Measurements from ENCODE around the gene TIMM8A.
"Not testable (repeated sequence)": the region's sequence is repeated elsewhere in the genome, so short reads cannot be mapped to it uniquely, and the experiment has no call there.

TIMM8A gene

DNA sequence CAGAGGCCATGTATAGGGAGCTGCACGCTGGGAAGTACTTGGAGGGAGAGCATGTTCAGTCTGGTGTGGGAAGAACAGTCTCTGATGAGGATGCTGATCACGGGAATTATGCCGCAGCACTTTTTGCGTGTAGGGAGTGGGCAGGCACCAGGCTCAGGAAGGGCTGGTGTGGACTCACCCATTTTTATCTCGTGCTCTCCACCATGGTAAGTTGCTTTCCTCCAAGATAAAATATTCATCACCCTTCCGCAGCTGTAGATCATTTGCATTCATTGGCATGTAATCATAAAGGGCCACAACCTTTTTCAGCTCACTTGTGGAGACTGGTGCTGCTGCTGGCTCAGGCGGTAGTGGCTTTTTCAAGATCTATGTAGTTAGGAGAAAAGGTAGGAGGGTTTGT, 11.8 kb upstream of the TIMM8A start:
- H3K4me3 ChIP-seq (ENCODE audit: low read length) = no peak overlapping the region
- DNase-seq (ENCODE audit: low read depth) = no peak
- TF ChIP-seq, protein P1, sequence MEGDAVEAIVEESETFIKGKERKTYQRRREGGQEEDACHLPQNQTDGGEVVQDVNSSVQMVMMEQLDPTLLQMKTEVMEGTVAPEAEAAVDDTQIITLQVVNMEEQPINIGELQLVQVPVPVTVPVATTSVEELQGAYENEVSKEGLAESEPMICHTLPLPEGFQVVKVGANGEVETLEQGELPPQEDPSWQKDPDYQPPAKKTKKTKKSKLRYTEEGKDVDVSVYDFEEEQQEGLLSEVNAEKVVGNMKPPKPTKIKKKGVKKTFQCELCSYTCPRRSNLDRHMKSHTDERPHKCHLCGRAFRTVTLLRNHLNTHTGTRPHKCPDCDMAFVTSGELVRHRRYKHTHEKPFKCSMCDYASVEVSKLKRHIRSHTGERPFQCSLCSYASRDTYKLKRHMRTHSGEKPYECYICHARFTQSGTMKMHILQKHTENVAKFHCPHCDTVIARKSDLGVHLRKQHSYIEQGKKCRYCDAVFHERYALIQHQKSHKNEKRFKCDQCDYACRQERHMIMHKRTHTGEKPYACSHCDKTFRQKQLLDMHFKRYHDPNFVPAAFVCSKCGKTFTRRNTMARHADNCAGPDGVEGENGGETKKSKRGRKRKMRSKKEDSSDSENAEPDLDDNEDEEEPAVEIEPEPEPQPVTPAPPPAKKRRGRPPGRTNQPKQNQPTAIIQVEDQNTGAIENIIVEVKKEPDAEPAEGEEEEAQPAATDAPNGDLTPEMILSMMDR (conservative IDR thresholded peaks at IDR 0.05; ENCODE audit: low read depth, low read length) = no peak

DNA sequence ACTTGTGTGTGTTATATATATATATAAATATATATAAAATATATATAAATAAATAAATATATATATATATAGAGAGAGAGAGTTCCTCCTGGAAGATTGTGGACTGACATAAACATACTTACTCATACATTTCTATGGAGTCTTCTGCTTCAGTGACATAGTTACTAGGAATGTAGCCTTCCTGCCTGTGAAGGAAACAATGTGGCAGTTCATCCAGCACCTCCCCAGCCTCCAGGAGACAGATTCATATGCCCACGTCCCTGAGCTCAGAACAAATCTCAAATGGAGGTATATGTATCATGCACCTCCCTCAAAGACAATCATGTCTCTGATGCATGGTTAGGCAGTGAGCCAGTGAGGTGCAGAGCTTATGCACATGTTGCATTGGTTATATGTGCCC, 11.4 kb upstream of the TIMM8A start:
- TF ChIP-seq, protein P1 (conservative IDR thresholded peaks at IDR 0.05; ENCODE audit: low read depth, low read length) = no peak
- no peak for DNase-seq (ENCODE audit: low read depth)
- H3K4me3 ChIP-seq (ENCODE audit: low read length) = no peak overlapping the region

DNA sequence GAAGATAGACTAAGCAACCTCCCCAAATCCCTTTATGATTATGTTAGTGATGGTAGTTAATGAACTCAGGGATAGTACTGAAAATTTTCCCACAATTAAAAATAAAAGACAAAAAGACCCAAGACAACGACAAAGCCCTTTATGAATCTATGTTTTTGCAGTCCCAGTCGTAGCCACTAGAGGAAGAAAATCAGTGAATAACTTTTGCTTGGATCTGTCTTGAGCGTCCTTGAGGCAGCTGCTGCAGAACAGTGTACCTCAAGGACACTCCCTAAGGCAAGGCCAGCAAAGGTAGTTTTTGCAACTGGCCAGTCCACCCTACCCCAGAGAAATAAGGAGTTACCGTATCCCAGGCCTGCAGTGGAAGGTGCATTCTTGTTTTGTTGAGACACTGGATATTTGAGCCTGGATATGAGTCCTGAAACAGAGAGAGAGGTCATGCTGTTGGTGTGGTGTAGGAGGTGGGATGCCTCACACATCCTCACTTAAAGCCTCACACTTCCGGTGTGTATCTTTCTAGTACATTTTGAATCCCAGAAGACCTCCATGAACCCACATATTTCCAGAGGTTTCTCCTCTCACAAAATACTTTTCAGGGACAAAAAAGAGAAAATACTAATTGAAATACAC, 8.7 kb upstream of the TIMM8A start:
- TF ChIP-seq, protein P1 (conservative IDR thresholded peaks at IDR 0.05; ENCODE audit: low read depth, low read length) = peak; percentile 45
- DNase-seq (ENCODE audit: low read depth) = no peak
- no peak overlapping the region for H3K4me3 ChIP-seq (ENCODE audit: low read length)

DNA sequence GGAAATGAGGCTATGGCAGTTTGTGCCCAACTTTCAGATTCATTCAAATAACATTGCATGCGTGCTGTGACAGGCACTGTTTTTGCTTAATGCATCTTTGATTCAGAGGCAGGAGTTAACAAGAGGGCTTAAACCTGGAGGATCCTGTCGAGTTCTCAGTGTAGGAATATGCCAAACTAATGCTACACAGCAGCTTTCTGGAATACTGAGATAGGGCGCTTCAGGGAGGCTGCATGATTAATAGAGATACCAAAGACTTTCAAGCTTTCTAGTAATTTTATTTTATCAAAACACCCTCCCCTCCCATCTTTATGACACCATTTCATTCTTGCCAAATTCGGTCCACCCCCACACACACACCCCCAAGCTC, 636 bp upstream of the TIMM8A start:
- peak overlapping the region; percentile 74 for H3K4me3 ChIP-seq (ENCODE audit: low read length)
- TF ChIP-seq, protein P1 (conservative IDR thresholded peaks at IDR 0.05; ENCODE audit: low read depth, low read length) = no peak
- no peak for DNase-seq (ENCODE audit: low read depth)

DNA sequence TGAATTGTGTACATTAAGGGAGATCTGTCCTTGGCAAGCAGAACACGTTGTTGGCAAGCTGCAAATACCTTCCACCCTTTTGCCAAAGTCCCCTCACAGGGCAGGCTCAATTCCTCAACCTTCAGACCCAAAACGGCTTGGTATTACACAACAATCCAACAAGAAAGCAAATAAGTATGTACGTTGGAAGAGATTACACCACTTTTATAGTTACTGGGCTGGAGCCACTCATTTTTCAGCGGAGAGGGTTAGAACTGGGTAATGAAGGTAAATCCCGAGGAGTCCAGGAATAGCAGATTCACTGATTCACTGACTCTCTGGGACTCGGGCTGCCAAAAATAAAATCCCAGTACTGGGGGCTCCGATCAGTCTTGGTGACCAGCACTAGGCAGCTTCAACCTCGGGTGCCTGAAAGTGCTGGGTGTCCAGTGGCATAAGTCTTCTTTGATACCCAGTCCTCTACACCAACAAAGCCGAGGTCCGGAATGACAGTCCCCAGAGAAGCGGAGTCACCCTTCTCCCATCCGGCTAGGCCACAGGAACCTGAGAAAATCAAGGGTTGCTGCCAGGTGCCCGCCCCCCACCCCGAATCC, 587 bp downstream of the TIMM8A start:
- peak overlapping the region; percentile 74 for H3K4me3 ChIP-seq (ENCODE audit: low read length)
- TF ChIP-seq, protein P1 (conservative IDR thresholded peaks at IDR 0.05; ENCODE audit: low read depth, low read length) = no peak
- no peak for DNase-seq (ENCODE audit: low read depth)

DNA sequence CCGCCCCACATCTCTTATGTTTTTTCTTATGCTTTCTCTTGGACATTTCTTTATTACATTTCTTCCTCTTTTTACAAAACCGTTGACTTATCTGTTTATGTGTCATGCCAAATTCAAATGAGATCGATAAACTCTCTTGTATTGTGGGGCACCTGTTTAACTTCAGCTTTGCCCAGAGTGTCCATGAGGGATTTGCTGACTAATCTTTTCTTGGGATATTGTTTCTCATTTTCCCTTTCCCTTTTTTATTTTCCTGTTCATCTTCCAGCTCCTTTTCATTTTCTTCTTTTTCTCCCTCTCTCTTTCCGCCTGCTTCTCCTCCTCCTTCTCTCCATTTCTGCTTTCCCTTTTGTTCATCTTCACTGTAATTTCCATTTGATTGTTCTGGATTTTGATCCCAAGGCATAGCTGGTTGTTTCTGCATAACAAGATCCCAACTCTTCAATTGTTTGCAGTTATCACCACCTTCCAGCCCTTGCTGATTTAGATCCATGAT, 10.7 kb downstream of the TIMM8A start:
- DNase-seq (ENCODE audit: low read depth) = no peak
- TF ChIP-seq, protein P1 (conservative IDR thresholded peaks at IDR 0.05; ENCODE audit: low read depth, low read length) = no peak
- H3K4me3 ChIP-seq (ENCODE audit: low read length) = no peak overlapping the region

DNA sequence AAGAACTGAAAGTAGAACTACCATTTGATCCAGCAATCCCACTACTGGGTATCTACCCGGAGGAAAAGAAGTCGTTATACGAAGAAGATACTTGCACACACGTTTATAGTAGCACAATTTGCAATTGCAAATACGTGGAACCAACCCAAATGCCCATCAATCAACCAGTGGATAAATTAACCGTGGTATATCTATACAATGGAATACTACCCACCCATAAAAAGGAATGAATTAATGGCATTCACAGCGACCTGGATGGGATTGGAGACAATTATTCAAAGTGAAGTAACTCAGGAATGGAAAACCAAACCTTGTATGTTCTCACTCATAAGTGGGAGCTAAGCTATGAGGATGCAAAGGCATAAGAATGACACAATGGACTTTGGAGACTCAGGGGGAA, 14.2 kb downstream of the TIMM8A start:
- DNase-seq (ENCODE audit: low read depth); H3K4me3 ChIP-seq (ENCODE audit: low read length): not testable (repeated sequence)

DNA sequence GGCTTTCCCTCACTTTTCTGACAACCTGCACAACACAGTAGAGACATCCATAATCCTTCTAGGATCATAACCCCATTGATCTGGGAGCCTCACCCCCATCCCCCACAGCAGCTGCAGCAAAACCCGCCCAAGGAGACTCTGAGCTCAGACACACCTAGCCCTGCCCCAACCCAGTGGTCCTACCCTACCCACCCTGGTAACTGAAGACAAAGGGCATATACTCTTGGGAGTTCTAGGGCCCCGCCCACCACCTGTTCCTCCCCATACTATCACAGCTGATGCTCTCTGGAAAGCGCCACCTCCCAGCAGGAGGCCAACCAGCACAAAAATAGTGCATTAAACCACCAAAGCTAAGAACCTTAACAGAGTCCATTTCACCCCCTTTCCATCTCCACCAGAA, 21.9 kb downstream of the TIMM8A start:
- H3K4me3 ChIP-seq (ENCODE audit: low read length); DNase-seq (ENCODE audit: low read depth): not testable (repeated sequence)
